ENCODE measurements around the gene TMEM145. TPM values are rescaled to one million over a fixed set of nuclear protein-coding genes. Genes with fewer than 3 reads are reported as not detected.

Gene TMEM145
- total RNA-seq, 1 experiment from 2014 or later: 1.2 TPM

GRCh38 chr19:42325896-42326771 lies 13.0 kb downstream of the TMEM145 start:
- Histone ChIP-seq H2AFZ (peak overlapping the region; percentile 98), H3K36me3 (ENCODE audit: low read depth) (no peaks in the 10 kb centered on the region), H3K27ac (no peak overlapping the region), H3K79me2 (ENCODE audit: low read depth) (peaks cover 21% of the 10 kb centered on the region), H3K9me2 (ENCODE audit: insufficient read depth) (no peaks in the 10 kb centered on the region), H3K4me3 (peak overlapping the region; percentile 94), H3F3A (ENCODE audit: insufficient read depth, low read depth) (0 out of 2 replicates have a peak, but pooled peaks cover 6% of the 10 kb centered on the region), H4K20me1 (ENCODE audit: insufficient read depth) (no peaks in the 10 kb centered on the region), H3K27me3 (ENCODE audit: insufficient read depth, low read depth) (no peaks in the 10 kb centered on the region), H3K9me3 (ENCODE audit: insufficient read depth, low read depth) (no peaks in the 10 kb centered on the region), H3K4me2 (peak overlapping the region; percentile 96), H3K4me1 (replicated peaks; ENCODE audit: insufficient read depth) (peaks cover 14% of the 10 kb centered on the region)
- ChIA-PET POLR2A (ENCODE audit: unreplicated experiment) (interaction anchor here (0.7 kb wide), 1 partner anchor 67 kb away, joined by 13 read pairs; no protein-coding TSS in a partner anchor), CTCF (no interaction called here)
- no peak for DNase-seq
- TF ChIP-seq CTCF (conservative IDR thresholded peaks at IDR 0.05) (no peak; the same call in 1 of the 2 replicates), EZH2 (IDR thresholded peaks at IDR 0.05; ENCODE audit: low read depth) (no peak)
- no TSS peak for BruUV-seq (replicated peaks)
- intact Hi-C loops (cut with micrococcal nuclease; ENCODE audit: unreplicated experiment): loop anchor here (1.0 to 5.0 kb wide), 7 partner anchors 24 to 218 kb away; partner anchors contain the start of genes PAFAH1B3, POU2F2 and PRR19

DNA sequence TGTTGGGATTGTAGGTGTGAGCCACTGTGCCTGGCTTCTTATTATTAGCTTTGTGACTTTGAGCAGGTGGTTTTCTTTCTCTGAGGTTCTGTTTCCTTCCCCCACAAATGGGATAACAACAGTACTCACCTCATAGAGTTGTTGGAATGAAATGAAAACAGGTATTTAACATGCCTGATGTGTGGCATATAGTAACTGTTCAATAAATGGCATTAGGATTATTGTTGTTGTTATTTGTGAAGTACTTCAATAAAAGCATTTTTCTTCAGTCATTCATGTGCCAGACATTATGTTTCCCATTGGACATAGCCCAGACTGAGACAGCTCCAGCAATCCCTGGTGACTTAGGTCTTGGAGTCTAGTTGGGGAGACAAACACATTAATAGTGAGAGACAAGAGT lies 13.9 kb downstream of the TMEM145 start:
- Histone ChIP-seq H4K20me1 (ENCODE audit: insufficient read depth) (no peaks in the 10 kb centered on the region), H3F3A (ENCODE audit: insufficient read depth, low read depth) (0 out of 2 replicates have a peak, but pooled peaks cover 6% of the 10 kb centered on the region), H3K27me3 (ENCODE audit: insufficient read depth, low read depth) (no peaks in the 10 kb centered on the region), H3K27ac (no peak overlapping the region), H3K4me2 (peak overlapping the region; percentile 96), H3K4me1 (replicated peaks; ENCODE audit: insufficient read depth) (peaks cover 14% of the 10 kb centered on the region), H3K79me2 (ENCODE audit: low read depth) (peaks cover 21% of the 10 kb centered on the region), H3K36me3 (ENCODE audit: low read depth) (no peaks in the 10 kb centered on the region), H2AFZ (no peak overlapping the region), H3K9me2 (ENCODE audit: insufficient read depth) (no peaks in the 10 kb centered on the region), H3K4me3 (peak overlapping the region; percentile 94; the same call in 1 of the 2 replicates), H3K9me3 (ENCODE audit: insufficient read depth, low read depth) (no peaks in the 10 kb centered on the region)
- DNase-seq: no peak
- CTCF ChIA-PET: no interaction called here
- TF ChIP-seq EZH2 (IDR thresholded peaks at IDR 0.05; ENCODE audit: low read depth): no peak
- POLR2A ChIA-PET (ENCODE audit: unreplicated experiment): interaction anchor here (0.6 to 0.7 kb wide), 2 partner anchors 82 to 84 kb away, joined by 3 to 4 read pairs; partner anchors contain the start of gene GSK3A
- intact Hi-C loops (cut with micrococcal nuclease; ENCODE audit: unreplicated experiment): loop anchor here (5.0 kb wide), 1 partner anchor 105 kb away; no protein-coding TSS in a partner anchor
- no TSS peak for BruUV-seq (replicated peaks)

DNA sequence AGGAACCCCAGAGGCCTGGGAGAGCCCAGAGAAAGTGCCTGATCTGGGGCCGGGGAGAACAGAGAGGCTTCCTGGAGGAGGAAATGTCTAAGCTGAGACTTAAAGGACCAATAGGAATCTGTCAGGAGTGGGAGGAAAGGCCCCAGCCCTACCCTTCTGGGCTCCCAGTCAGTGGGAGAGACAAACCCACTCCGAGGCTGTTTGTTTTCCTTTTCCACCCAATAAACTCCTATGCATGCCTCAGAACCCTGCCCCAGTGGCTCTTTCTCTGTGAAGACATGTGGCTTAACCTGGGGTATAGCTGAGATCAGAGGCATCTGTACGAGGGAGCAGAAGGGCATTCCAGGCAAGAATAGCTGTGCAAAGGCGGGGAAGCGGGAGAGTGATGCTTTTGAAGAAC lies 14.3 kb downstream of the TMEM145 start:
- Histone ChIP-seq H3K9me3 (ENCODE audit: insufficient read depth, low read depth) (no peaks in the 10 kb centered on the region), H3K36me3 (ENCODE audit: low read depth) (no peaks in the 10 kb centered on the region), H3K79me2 (ENCODE audit: low read depth) (peaks cover 21% of the 10 kb centered on the region), H3K4me2 (peak overlapping the region; percentile 96), H3K4me1 (replicated peaks; ENCODE audit: insufficient read depth) (peaks cover 14% of the 10 kb centered on the region), H3K9me2 (ENCODE audit: insufficient read depth) (no peaks in the 10 kb centered on the region), H3F3A (ENCODE audit: insufficient read depth, low read depth) (0 out of 2 replicates have a peak, but pooled peaks cover 6% of the 10 kb centered on the region), H4K20me1 (ENCODE audit: insufficient read depth) (no peaks in the 10 kb centered on the region), H3K27me3 (ENCODE audit: insufficient read depth, low read depth) (no peaks in the 10 kb centered on the region), H2AFZ (no peak overlapping the region), H3K27ac (no peak overlapping the region), H3K4me3 (no peak overlapping the region)
- intact Hi-C loops (cut with micrococcal nuclease; ENCODE audit: unreplicated experiment): loop anchor here (5.0 kb wide), 1 partner anchor 105 kb away; no protein-coding TSS in a partner anchor
- BruUV-seq (replicated peaks): no TSS peak
- TF ChIP-seq CTCF (conservative IDR thresholded peaks at IDR 0.05) (no peak), EZH2 (IDR thresholded peaks at IDR 0.05; ENCODE audit: low read depth) (no peak)
- ChIA-PET POLR2A (ENCODE audit: unreplicated experiment) (interaction anchor here (0.6 to 0.7 kb wide), 2 partner anchors 82 to 85 kb away, joined by 3 to 4 read pairs; partner anchors contain the start of gene GSK3A), CTCF (no interaction called here)
- DNase-seq: no peak

Data from PC-9 (cell line).